Effector memory CD8-positive, alpha-beta T cell (primary cell): Measurements from ENCODE around the gene MDM2.
"Not testable (repeated sequence)": the region's sequence is repeated elsewhere in the genome, so short reads cannot be mapped to it uniquely, and the experiment has no call there.

Source experiments
- ATAC-seq: fragments of 150-1000 bp; cut with Tn5 transposase; replicated peaks from 2 replicates; pipeline ENCODE4 v1.10.0; 2021; ENCODE audit warnings: mild to moderate bottlenecking, moderate library complexity
- DNase-seq, 3 experiments: peaks; one replicate each; pipeline ENCODE4 v3.0.0; 2021
- H3K27ac Mint-ChIP-seq, 2 donors: one replicate each; pipeline ENCODE4 v1.8.0; 2022; ENCODE audit warnings: mild to moderate bottlenecking in 2 of 2, mixed read lengths in 2 of 2, moderate library complexity in 2 of 2
- H3K27me3 Mint-ChIP-seq, 2 donors: one replicate each; pipeline ENCODE4 v1.8.0; 2022; ENCODE audit warnings: mixed read lengths in 2 of 2
- H3K36me3 Mint-ChIP-seq: one replicate; pipeline ENCODE4 v1.8.0; 2022; ENCODE audit warnings: mild to moderate bottlenecking, moderate library complexity, mixed read lengths; ENCODE audit not compliant: insufficient read depth
- H3K4me1 Mint-ChIP-seq, 2 donors: one replicate each; pipeline ENCODE4 v1.8.0; 2022; ENCODE audit warnings: low read depth in 2 of 2, mixed read lengths in 2 of 2
- H3K4me3 Mint-ChIP-seq, 2 donors: one replicate each; pipeline ENCODE4 v1.8.0; 2022; ENCODE audit warnings: mild to moderate bottlenecking in 2 of 2, mixed read lengths in 2 of 2, moderate library complexity in 2 of 2
- H3K9me3 Mint-ChIP-seq, 2 donors: one replicate each; pipeline ENCODE4 v1.8.0; 2022; ENCODE audit warnings: mixed read lengths in 2 of 2

The MDM2 gene

GRCh38 chr12:68815232-68815927 lies 7.4 kb downstream of the MDM2 start:
- Mint-ChIP-seq H3K27ac (peak overlapping the region in 1 of 2 donors; percentile 17), H3K4me1 (peaks cover 21 to 46% of the 10 kb centered on the region in 2 donors), H3K36me3 (peaks cover 67% of the 10 kb centered on the region), H3K27me3 (no peaks in the 10 kb centered on the region), H3K4me3 (peak overlapping the region in 1 of 2 donors; percentile 2), H3K9me3 (no peaks in the 10 kb centered on the region)
- DNase-seq: no peak
- ATAC-seq: no peak

GRCh38 chr12:68815928-68816800 lies 8.2 kb downstream of the MDM2 start:
- peak overlapping the region in 1 of 2 donors; percentile 17 for H3K27ac Mint-ChIP-seq
- DNase-seq: no peak
- peaks cover 67% of the 10 kb centered on the region for H3K36me3 Mint-ChIP-seq
- no peak for ATAC-seq
- H3K4me3 Mint-ChIP-seq: no peak overlapping the region
- no peaks in the 10 kb centered on the region for H3K9me3 Mint-ChIP-seq
- H3K4me1 Mint-ChIP-seq: peaks cover 18 to 45% of the 10 kb centered on the region in 2 donors
- no peaks in the 10 kb centered on the region for H3K27me3 Mint-ChIP-seq

- ATAC-seq, DNase-seq, H3K27me3 Mint-ChIP-seq, H3K9me3 Mint-ChIP-seq, H3K4me3 Mint-ChIP-seq, H3K27ac Mint-ChIP-seq: not testable (repeated sequence)
- Mint-ChIP-seq H3K36me3 (peaks cover 82% of the 10 kb centered on the region), H3K4me1 (peaks cover 12 to 23% of the 10 kb centered on the region in 2 donors)
Observed at GRCh38 chr12:68819481-68819880, 11.5 kb downstream of the MDM2 start.

GRCh38 chr12:68821357-68822188 lies 13.6 kb downstream of the MDM2 start:
- Mint-ChIP-seq H3K27me3 (no peaks in the 10 kb centered on the region), H3K27ac (peak overlapping the region; percentile 72 to 82), H3K36me3 (peaks cover 88% of the 10 kb centered on the region), H3K4me1 (peaks cover 9 to 10% of the 10 kb centered on the region in 2 donors), H3K4me3 (no peak overlapping the region), H3K9me3 (no peaks in the 10 kb centered on the region)
- ATAC-seq (no peak), DNase-seq (no peak)

GRCh38 chr12:68823696-68824095 lies 15.7 kb downstream of the MDM2 start:
- Mint-ChIP-seq H3K4me3 (no peak overlapping the region), H3K9me3 (no peaks in the 10 kb centered on the region), H3K36me3 (peaks cover 99% of the 10 kb centered on the region), H3K27ac (peak overlapping the region; percentile 35 to 81), H3K27me3 (no peaks in the 10 kb centered on the region), H3K4me1 (peaks cover 9 to 14% of the 10 kb centered on the region in 2 donors)
- no peak for ATAC-seq
- no peak for DNase-seq

- Mint-ChIP-seq H3K27ac (peak overlapping the region; percentile 35 to 81), H3K9me3 (no peaks in the 10 kb centered on the region), H3K4me1 (peaks cover 9 to 14% of the 10 kb centered on the region in 2 donors), H3K27me3 (no peaks in the 10 kb centered on the region), H3K4me3 (no peak overlapping the region), H3K36me3 (peaks cover 99% of the 10 kb centered on the region)
- no peak for DNase-seq
- no peak for ATAC-seq
Observed at GRCh38 chr12:68824131-68824530, 16.2 kb downstream of the MDM2 start.

- Mint-ChIP-seq H3K36me3 (peaks cover 99% of the 10 kb centered on the region), H3K27me3 (no peaks in the 10 kb centered on the region), H3K4me1 (peaks cover 9 to 14% of the 10 kb centered on the region in 2 donors), H3K27ac (peak overlapping the region; percentile 36 to 81), H3K4me3 (no peak overlapping the region), H3K9me3 (no peaks in the 10 kb centered on the region)
- ATAC-seq: no peak
- no peak for DNase-seq
Observed at GRCh38 chr12:68824597-68825250, 16.7 kb downstream of the MDM2 start.

GRCh38 chr12:68825569-68826217 lies 17.7 kb downstream of the MDM2 start:
- Mint-ChIP-seq H3K27me3 (no peaks in the 10 kb centered on the region), H3K4me3 (no peak overlapping the region), H3K9me3 (no peaks in the 10 kb centered on the region), H3K4me1 (peaks cover 14 to 16% of the 10 kb centered on the region in 2 donors), H3K27ac (peak overlapping the region in 1 of 2 donors; percentile 36), H3K36me3 (peaks cover 96% of the 10 kb centered on the region)
- no peak for ATAC-seq
- DNase-seq: no peak

GRCh38 chr12:68827895-68828671 lies 20.1 kb downstream of the MDM2 start:
- Mint-ChIP-seq H3K27me3 (no peaks in the 10 kb centered on the region), H3K4me1 (peaks cover 12 to 14% of the 10 kb centered on the region in 2 donors), H3K4me3 (no peak overlapping the region), H3K27ac (peak overlapping the region in 1 of 2 donors; percentile 15), H3K9me3 (no peaks in the 10 kb centered on the region), H3K36me3 (peaks cover 91% of the 10 kb centered on the region)
- no peak for DNase-seq
- ATAC-seq: no peak

GRCh38 chr12:68828672-68829068 lies 20.7 kb downstream of the MDM2 start:
- peaks cover 88% of the 10 kb centered on the region for H3K36me3 Mint-ChIP-seq

GRCh38 chr12:68831272-68831671 lies 23.3 kb downstream of the MDM2 start:
- no peak for ATAC-seq
- H3K4me3 Mint-ChIP-seq: no peak overlapping the region
- no peaks in the 10 kb centered on the region for H3K9me3 Mint-ChIP-seq
- peaks cover 87% of the 10 kb centered on the region for H3K36me3 Mint-ChIP-seq
- H3K27ac Mint-ChIP-seq: peak overlapping the region in 1 of 2 donors; percentile 39
- H3K4me1 Mint-ChIP-seq: peaks cover 11 to 16% of the 10 kb centered on the region in 2 donors
- DNase-seq: no peak
- no peaks in the 10 kb centered on the region for H3K27me3 Mint-ChIP-seq

More at GRCh38 chr12:68828672-68829068, 20.7 kb downstream of the MDM2 start:
- Mint-ChIP-seq H3K9me3 (no peaks in the 10 kb centered on the region), H3K4me3 (no peak overlapping the region), H3K4me1 (peaks cover 9% of the 10 kb centered on the region in 2 donors), H3K27me3 (no peaks in the 10 kb centered on the region), H3K27ac (peak overlapping the region in 1 of 2 donors; percentile 15)
- ATAC-seq (no peak), DNase-seq (no peak)
